Uterus (tissue), 2 donors: Measurements from ENCODE around the gene CCSER1.

Experiments used
- POLR2A ChIP-seq, 2 donors: fragments of 450-650 bp; IDR thresholded peaks; one replicate each; pipeline ENCODE4 v1.6.1; 2016; ENCODE audit warnings: antibody characterized with exemption in 2 of 2, mild to moderate bottlenecking in 1 of 2, moderate library complexity in 1 of 2
- TF ChIP-seq, protein P1 (sequence below), 4 experiments: fragments of 200-600 bp in 2 of 4; fragments of 450-650 bp in 2 of 4; sonication (generic) in 2 of 4; IDR thresholded peaks; one replicate each; pipeline ENCODE4 v1.5.1; 2016 to 2019; ENCODE audit warnings: antibody characterized with exemption in 4 of 4, mild to moderate bottlenecking in 2 of 4, moderate library complexity in 1 of 4

DNA sequence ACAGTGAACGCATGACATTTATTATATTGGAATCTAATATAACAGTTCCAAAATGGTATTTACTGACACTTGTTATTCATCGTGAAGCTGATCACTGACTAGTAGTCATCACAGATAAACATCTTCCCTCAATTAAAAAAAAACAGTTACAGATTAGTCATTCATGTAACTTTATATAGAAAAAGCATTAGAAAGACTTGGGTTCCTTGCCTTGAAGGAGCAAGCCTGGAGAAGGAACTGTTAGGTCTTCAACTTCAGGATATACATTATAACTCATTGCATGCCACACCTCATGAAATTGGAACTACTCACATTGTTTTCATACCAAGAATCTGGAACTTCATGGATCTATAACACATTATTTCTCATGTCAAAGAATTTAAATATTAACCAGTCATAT is 317.7 kb downstream of the CCSER1 start:
- TF ChIP-seq, protein P1, sequence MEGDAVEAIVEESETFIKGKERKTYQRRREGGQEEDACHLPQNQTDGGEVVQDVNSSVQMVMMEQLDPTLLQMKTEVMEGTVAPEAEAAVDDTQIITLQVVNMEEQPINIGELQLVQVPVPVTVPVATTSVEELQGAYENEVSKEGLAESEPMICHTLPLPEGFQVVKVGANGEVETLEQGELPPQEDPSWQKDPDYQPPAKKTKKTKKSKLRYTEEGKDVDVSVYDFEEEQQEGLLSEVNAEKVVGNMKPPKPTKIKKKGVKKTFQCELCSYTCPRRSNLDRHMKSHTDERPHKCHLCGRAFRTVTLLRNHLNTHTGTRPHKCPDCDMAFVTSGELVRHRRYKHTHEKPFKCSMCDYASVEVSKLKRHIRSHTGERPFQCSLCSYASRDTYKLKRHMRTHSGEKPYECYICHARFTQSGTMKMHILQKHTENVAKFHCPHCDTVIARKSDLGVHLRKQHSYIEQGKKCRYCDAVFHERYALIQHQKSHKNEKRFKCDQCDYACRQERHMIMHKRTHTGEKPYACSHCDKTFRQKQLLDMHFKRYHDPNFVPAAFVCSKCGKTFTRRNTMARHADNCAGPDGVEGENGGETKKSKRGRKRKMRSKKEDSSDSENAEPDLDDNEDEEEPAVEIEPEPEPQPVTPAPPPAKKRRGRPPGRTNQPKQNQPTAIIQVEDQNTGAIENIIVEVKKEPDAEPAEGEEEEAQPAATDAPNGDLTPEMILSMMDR (IDR thresholded peaks at IDR 0.05): no peak
- TF ChIP-seq POLR2A (IDR thresholded peaks at IDR 0.05): no peak
